PC-3 (cell line): ENCODE results near the gene TFB2M.

ENCODE experiments used
- CTCF ChIP-seq: fragments of 300-600 bp; sonication (generic); conservative IDR thresholded peaks from 2 replicates; pipeline ENCODE4 v1.5.1; 2017; ENCODE audit warnings: antibody characterized with exemption, low read depth, mild to moderate bottlenecking, low read length
- EZH2phosphoT487 ChIP-seq: fragments of 300-600 bp; sonication (generic); IDR thresholded peaks from 2 replicates; pipeline ENCODE4 v1.6.1; 2018; ENCODE audit warnings: mild to moderate bottlenecking, antibody characterized with exemption, low read length, borderline replicate concordance

GRCh38 chr1:246534114-246534513, 31.9 kb downstream of the TFB2M start:
- TF ChIP-seq CTCF (no peak), EZH2phosphoT487 (no peak)
